Measurements from ENCODE around the gene B4GALNT3. TPM values are rescaled to one million over a fixed set of nuclear protein-coding genes. Genes with fewer than 3 reads are reported as not detected.

Gene B4GALNT3
- total and polyA plus RNA-seq, 9 donors = 0.58 to 4.2 (median 1.7) TPM

DNA sequence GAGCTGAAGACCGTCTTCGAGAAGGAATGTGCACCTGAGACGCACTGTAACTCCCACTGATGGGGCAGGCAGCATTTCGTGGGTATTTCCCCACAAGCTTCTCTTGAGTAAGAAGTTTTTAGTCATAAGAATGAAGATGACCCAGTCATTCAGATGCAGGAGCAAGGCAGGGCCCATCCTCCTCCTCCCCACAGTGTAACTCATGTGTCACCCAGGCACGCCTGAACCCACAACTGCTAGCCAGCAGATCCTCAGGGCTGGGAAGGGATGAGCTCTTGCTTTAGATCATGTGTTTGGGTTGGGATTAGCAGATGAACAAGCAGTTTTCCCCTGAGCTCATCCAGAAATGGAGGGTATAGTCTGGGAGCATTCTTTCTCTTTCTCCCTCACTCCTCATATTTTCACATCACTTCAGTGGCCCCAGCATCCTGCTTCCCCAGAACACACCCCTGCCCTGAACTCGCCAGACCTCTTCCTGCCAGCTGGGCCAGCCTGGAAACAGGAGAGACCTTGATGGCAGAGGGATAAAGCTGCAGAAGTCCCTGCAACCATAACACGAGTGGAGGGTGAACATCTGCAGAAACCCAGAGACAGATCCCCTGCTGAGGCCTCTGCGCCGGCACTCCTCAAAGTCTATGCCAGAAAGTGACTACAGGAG, 73.3 kb downstream of the B4GALNT3 start:
- intact Hi-C loops (cut with DNase I) = no loop called here
- Histone ChIP-seq H3K27ac (no peak overlapping the region), H3K27me3 (no peaks in the 10 kb centered on the region), H3K9me3 (no peaks in the 10 kb centered on the region), H3K4me1 (ENCODE audit: insufficient read depth) (no peaks in the 10 kb centered on the region), H3K4me3 (no peak overlapping the region), H3K36me3 (no peaks in the 10 kb centered on the region)
- 82 to 83% (median 82%) methylated on average over 9 of the region's 9 CpGs for WGBS, 3 donors
- TF ChIP-seq POLR2A (IDR thresholded peaks at IDR 0.05) (no peak), CTCF (IDR thresholded peaks at IDR 0.05) (no peak), EP300 (IDR thresholded peaks at IDR 0.05) (no peak)
- no peak for DNase-seq

- no peaks in the 10 kb centered on the region for H3K36me3 ChIP-seq
- TF ChIP-seq CTCF (IDR thresholded peaks at IDR 0.05) (no peak), EP300 (IDR thresholded peaks at IDR 0.05) (no peak), POLR2A (IDR thresholded peaks at IDR 0.05) (no peak)
- WGBS, 3 donors = 89 to 93% (median 91%) methylated on average over 14 of the region's 14 CpGs
- intact Hi-C loops (cut with DNase I) = no loop called here
- no peaks in the 10 kb centered on the region for H3K9me3 ChIP-seq
- no peak overlapping the region for H3K4me3 ChIP-seq
- no peak overlapping the region for H3K27ac ChIP-seq
- no peak for DNase-seq
- H3K27me3 ChIP-seq = no peaks in the 10 kb centered on the region
- no peaks in the 10 kb centered on the region for H3K4me1 ChIP-seq (ENCODE audit: insufficient read depth)
These were observed 74.0 kb downstream of the B4GALNT3 start for GRCh38 chr12:533718-534117.

- 85 to 89% (median 88%) methylated on average over 14 of the region's 14 CpGs for WGBS, 3 donors
These were observed 74.5 kb downstream of the B4GALNT3 start for GRCh38 chr12:534216-534615.

GRCh38 chr12:535396-535795, 75.7 kb downstream of the B4GALNT3 start:
- no peak for DNase-seq
- H3K36me3 ChIP-seq = no peaks in the 10 kb centered on the region
- 88 to 94% (median 91%) methylated on average over 7 of the region's 7 CpGs for WGBS, 3 donors
- TF ChIP-seq POLR2A (IDR thresholded peaks at IDR 0.05) (no peak), CTCF (IDR thresholded peaks at IDR 0.05) (no peak), EP300 (IDR thresholded peaks at IDR 0.05) (no peak)
- H3K4me1 ChIP-seq (ENCODE audit: insufficient read depth) = no peaks in the 10 kb centered on the region
- no peak overlapping the region for H3K27ac ChIP-seq
- H3K4me3 ChIP-seq = no peak overlapping the region
- H3K27me3 ChIP-seq = no peaks in the 10 kb centered on the region
- intact Hi-C loops (cut with DNase I) = no loop called here
- H3K9me3 ChIP-seq = no peaks in the 10 kb centered on the region

More at GRCh38 chr12:534216-534615, 74.5 kb downstream of the B4GALNT3 start:
- intact Hi-C loops (cut with DNase I) = no loop called here
- no peak overlapping the region for H3K27ac ChIP-seq
- TF ChIP-seq EP300 (IDR thresholded peaks at IDR 0.05) (no peak), CTCF (IDR thresholded peaks at IDR 0.05) (no peak), POLR2A (IDR thresholded peaks at IDR 0.05) (no peak)
- no peaks in the 10 kb centered on the region for H3K9me3 ChIP-seq
- no peaks in the 10 kb centered on the region for H3K27me3 ChIP-seq
- H3K4me3 ChIP-seq = no peak overlapping the region
- H3K4me1 ChIP-seq (ENCODE audit: insufficient read depth) = no peaks in the 10 kb centered on the region
- no peak for DNase-seq
- H3K36me3 ChIP-seq = no peaks in the 10 kb centered on the region

All from ovary (tissue), 9 donors.